HG02610 (cell line): Measurements from ENCODE around the gene CHCHD3.

Experiments
- ATAC-seq: cut with Tn5 transposase; IDR thresholded peaks from one replicate; pipeline ENCODE4 v1.9.1; 2021; ENCODE audit warnings: mild to moderate bottlenecking, moderate library complexity; ENCODE audit not compliant: unreplicated experiment

CHCHD3 gene

DNA sequence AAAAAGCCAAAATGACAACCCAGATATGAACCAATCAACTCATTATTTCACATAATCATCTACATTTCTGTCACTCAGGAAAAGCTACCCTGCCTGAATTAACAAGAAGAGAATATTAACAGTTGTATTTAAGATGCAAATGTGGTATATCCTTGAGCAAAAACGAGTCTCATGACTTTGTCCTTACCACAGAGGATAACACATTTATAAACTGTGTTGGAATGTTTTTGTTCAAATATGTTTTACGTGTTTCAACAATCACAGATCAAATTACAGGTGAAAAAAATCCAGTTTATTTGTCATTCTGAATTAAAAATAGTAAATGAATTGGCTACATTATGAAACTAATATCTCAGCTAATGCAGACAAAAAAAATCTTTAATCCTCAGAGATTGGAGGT is 34.6 kb downstream of the CHCHD3 start:
- ATAC-seq: no peak

DNA sequence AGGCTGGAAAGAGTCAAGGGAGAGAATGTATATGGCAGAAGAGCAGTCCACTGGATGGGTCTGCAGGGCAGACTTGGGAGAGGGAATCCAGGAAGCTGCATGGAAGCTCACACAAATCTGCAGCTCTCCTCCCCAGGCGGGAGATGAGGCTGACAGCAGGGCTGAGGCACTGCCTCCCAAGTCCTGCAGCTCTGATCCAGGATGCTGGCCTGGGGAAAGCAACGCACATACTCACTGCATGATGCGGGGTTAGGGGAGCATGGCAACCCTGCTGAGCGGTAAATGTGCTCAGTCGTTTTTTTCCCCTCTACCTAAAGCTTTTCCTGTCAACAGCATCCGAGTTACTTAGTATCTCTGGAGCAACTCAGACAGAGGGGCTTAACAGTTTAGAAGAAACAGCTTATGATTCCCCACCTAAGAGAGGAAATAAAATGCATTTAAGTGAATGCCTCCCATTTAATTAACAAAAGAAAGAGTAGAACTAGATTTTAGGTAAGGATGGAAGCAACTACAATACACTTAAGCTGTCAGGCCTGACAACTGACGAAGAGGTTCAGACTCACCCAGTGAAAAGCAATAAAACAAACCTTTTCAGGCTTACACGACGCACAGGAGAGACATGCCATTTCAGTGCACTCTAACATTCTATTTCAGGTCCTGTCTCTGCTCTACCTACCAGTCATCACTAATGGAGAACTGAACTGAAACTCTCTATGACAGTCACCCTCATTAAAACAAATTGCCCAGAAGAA is 37.0 kb downstream of the CHCHD3 start:
- ATAC-seq: no peak

DNA sequence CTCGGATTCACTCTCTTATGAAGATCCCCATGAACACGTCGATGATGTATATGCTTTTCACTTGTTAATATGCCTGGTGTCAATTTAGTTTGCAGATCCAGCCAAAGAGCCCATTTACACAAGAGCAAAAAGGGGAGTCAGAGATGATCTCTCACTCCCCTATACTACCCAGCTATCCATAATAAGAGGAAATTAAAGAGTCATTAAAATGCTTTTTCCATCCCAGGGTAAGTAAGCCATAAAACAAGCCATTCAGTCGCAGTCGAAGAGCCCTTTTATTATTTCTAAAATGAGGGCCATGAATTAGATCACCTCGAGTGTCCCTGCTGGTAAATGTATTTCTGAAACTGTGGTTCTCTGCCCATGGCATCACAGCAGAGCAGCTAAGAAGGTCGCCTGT is 41.2 kb downstream of the CHCHD3 start:
- no peak for ATAC-seq

DNA sequence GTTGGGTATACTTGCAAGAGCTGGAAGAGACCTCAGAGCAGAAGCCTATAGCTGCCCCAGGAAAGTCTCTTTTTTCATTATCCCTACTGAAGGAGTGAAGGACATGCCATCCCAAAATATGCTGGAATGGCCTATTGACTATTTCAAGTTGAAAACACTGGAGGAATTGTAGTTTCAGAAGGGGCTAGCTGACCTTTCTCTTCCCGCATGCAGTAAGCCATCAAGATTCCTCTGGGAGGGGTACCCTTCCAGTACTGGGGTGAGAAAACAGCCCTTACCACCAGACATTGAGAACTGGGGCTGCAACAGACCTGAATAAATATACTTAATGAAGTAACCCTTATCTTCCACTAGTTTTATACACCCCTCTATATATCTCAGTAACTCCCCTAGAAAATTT is 41.7 kb downstream of the CHCHD3 start:
- no peak for ATAC-seq

DNA sequence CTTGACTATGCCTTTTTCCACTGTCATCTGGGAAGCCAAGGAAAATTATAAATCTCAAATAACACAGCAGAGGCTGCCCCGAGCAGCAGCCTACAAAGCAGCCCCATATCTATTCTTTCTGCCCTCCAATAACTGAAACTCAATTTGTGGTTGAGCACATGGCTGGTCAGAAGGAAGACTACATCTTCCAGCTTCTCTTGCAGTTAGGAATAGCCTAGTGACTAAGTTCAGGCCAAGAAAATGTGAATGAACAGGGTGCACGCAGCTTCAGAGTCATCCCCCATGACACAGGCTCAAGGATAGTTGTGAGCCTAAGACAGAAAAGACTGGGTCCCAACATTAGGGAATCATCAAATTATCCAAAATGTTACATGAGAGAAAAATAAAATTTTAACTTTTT is 42.3 kb downstream of the CHCHD3 start:
- no peak for ATAC-seq

DNA sequence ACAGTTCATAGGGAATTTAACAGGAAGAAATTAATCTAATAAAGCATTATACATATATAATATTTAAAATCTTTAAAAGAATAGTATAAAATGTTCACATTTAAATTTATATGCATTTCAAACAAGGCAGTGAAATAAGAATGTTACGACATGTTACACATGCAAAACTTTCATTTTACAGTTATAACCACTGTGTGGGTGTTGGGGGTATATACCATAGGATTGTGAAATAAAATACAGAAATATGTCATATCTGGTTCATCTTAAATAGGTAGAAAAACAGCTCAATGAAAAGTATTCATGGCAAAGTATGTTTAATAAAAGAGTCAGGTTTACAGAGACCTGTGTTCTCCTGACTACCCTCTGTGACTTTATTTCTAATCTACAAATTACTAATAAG is 45.6 kb downstream of the CHCHD3 start:
- ATAC-seq: no peak

DNA sequence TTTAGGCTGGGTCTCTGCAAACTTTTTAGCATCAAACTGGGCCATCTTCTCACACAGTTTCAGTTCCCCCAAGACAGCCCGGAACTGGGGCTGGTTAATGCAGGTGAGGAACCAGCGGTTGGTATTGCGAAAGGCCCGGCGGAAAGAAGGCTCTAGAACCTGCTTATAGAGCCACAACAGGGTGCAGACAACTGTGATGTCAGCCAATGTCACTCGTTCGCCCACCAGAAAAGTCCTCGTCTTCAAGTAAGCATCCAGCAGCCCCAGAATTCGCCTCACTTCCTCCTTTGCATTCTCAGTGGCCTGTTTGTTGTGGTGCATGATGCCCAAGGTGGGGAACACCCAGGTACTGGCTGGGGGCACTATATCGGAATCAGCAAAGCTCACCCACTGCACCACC is 46.6 kb downstream of the CHCHD3 start:
- ATAC-seq: peak; percentile 91

DNA sequence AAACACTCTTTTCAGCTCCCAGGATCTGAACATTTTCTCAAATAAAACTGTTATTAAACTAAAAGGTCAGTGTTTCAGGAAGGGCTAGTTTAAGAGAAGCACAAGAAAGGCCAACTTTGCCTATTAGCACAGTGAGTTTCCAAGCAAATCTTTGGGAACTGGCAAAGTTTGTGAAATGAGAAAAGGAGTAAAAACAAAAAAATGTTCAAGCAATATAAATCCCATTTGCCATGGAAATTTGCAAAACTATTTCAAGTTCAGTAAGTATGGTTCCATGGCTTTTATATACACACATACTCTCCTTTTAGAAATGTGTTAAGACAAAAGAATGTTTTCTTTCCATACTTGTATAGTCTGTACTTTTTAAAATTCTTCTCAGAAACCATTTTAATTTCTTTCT is 51.5 kb downstream of the CHCHD3 start:
- ATAC-seq: no peak

DNA sequence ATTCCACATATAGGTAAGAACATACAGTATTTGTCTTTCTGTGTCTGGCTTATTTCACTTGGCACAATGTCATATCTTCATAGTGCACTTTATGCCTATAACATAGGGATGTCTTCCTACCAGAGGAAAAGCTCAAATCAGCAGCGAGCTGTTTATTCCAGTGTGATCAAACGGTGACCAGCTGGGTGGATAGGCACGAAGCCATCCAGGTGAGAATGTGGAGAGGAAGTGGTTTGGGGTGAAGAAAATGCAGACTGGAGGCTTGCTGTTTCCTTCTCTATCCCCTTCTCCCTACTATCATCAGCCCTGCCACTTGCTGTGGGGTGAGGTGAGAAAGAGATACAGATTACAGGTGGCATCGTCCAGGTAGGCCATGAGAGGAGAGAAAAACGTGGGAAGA is 52.4 kb downstream of the CHCHD3 start:
- no peak for ATAC-seq

DNA sequence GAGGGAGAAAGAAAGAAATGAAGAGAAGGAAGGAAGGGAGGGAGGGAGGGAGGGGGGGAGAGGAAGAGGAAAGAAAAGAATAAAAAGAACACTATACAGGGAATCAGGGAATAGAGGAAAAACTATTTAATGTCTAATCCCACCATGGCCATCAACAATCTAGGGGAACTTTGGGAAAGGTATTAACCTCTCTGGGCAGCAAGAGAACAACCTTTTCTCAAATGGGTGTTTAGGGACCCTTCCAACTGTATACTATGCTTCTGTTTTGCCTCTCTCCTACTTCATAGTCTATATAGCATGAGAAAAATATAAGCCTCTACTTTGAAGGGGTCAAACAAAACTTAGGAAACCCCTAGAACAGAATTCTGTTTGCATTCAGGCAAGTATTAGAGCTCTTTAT is 54.5 kb downstream of the CHCHD3 start:
- ATAC-seq: no peak

DNA sequence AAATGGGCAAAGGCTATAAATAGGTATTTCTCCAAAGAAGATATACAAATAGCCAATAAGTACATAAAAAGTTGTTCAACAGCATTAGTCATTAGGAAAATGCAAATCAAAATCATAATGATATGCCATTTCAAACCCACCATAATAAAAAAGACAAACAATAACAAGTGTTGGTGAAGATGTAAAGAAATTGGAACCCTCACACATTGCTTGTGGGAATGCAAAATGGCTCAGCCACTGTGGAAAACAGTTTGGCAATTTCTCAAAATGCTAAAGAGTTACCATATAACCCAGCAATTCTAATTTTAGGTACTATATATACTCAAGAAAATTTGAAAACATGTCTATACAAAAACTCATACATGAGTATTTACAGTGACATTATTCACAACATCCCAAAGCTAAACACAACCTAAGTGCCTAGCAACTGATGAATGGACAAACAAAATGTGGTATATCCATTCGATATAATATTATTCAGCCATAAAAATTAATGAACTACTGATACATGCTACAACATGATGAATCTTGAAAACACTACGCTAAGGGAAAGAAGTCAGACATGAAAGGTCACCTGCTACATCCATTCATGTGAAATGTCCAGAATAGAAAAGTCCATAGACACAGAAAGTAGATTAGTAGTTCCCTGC is 55.6 kb downstream of the CHCHD3 start:
- ATAC-seq: no peak

DNA sequence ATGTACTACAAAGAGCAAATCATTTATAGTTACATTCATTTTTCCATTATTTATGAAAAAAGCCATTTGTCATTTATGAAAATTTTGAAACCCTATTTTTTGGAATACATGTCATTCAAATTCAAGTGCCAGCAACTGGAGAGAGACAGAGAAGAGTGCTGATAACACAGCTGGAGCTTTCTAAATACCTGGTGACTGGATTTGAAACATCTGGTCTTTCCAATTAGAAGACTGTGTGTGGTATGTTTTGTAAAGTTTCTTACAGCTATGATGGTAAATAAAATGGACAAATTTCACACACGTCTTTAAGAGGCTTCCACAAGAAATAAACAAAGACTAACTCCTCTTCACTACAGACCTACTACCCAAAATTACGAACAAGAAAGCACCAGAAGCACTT is 56.8 kb downstream of the CHCHD3 start:
- no peak for ATAC-seq

DNA sequence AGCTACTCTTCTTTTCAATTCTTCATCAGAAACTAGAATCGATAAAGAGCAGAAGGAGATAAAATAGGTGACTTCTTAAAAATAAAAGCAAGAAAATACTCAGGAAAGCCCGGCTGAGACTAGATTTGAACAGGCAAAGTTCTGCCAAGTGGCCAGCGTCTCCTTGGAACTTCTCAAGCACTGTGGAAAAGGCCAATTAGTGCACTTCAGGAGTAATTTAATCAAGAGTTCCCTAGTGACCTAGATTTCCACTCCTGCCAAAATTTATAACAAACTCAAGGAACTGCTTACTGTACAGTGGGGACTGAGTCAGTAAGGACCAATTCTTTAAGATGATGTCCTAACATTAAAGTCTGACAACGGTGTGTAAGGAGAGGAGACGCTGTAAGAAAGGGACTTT is 57.3 kb downstream of the CHCHD3 start:
- no peak for ATAC-seq

DNA sequence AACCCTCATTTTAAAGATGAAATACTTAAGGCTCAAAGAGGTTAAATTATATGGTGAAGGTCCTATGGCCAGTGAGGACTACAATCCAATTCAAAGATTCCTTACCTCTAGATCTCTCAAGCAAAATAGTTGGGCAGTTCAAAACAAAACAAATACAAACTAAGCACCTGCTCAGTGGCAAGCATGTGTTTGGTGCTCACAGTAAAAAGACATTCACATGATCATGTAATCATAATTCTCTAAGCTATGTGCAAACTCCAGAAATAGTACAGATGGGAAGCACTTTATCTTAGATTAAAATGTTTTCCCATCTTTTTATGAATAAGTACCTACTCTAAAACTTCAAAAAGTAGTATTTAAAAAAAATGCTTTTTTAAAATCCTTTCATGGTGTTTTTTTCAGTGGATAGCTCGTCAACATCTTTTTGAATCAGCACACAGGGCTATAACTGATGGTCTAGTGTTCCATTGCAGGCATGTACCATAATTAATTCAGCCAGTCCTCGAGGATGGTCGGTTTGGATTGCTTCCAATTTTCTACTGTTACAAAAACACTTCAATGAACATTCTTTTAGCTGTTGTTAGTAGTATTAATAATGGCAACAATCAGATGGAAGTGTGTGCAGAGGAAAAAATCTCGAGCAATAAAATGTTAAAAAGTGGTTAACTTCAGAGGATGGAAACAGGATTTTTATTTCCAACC is 58.4 kb downstream of the CHCHD3 start:
- ATAC-seq: no peak

DNA sequence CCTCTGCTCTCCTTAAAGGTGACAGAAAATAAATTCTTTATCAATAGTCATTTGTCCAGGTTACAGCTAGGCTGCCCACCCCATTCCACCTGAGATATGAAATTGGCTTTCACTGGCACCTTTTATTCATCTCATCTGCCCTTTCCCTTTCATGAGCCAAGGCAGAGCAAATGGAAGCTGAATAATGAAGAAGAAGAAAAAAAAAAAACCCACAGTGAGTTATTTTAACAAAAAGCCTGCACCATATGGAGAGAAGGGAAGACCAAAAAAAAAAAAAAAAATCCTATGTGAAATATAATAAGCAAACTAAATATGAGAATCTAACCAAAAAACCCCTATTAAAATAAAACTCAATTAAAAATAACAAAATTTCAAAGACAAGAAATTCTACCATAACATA is 59.2 kb downstream of the CHCHD3 start:
- no peak for ATAC-seq

DNA sequence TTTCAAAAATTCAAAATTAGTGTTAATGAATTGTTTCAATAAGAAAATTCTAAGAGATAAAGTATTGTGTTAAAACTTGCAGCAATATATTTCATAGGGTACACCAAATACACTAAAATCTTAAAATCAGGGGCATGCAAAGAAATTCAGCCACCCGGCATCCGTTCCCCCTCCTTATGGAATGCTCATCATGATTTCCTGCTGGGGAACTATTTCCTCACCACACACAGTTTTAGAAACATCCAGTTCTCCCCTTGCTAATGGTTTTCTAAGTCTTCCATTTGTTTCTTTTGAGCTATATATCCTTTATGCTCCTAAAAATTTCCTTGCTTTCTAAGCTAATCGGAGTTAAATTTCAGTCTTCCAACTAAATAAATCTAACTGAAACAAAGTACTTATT is 60.7 kb downstream of the CHCHD3 start:
- no peak for ATAC-seq

DNA sequence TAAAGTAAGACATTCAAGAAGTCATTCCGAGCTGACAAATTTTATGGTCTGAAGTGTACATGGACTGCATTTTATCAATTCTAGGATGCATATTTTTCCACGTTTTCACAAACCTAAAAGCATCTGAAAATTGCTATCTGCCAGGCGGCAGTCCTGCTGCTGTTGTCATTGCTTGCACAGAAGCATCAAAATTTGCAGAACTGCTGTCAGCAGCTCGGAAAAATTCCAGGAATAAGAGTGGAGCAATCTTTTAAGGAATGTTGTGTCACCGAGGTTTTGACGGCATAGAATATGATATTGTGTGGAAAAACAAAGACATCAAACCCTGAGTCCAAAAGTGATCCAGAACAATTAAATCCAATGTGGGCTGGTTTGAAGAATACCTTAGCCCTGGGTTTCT is 61.4 kb downstream of the CHCHD3 start:
- ATAC-seq: no peak

DNA sequence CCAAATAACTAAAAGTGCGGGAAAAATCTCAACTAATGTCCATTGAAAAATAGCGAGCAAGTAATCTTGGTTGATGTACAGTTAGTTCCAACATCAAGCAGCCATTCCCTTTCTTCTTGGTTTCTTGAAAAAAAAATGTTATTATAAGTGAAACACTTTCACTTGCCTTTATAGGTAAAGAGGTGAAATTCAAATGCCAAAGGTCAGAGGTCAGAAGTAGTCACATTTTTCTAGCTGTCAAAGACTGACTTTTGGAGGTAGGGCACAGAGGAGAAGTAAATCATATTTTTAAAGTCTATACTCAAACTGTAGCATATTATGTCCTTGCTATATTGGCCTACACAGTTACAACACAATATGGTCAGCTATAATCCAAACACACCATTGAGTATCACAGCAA is 62.3 kb downstream of the CHCHD3 start:
- ATAC-seq: no peak

DNA sequence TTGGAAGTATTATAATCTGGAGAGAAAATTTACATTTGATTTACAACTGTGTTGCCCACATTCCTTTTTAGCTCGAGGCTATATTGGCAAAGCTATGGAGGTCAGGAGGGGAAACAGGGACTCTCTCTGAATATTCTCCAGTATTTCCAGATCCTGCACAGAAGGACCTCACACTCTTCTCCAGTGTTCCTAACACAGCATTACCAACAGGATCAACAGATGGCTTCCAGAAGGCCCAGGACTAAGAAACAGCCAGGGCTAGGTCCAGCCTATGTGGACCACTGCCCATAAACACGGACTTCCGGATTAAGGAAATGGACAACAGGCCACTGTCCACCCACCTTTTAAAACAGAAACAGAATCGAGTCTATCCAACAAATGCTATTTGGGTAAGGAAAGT is 65.3 kb downstream of the CHCHD3 start:
- ATAC-seq: no peak

DNA sequence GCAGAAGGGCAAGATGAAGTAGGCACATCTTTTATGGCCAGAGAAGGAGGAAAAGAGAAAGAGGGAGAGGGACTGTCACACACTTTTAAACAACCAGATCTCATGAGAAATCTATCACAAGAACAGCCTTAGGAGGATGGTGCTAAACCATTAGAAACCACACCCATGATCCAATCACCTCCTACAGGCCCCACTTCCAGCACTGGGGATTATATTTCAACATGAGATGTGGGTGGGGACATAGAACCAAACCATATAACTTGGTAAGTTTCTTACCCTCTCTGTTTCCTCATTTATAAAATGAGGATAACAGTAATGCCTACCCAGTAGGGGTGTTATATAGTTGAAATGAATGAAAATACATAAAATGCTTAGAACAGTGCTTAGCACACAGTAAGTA is 66.0 kb downstream of the CHCHD3 start:
- no peak for ATAC-seq

DNA sequence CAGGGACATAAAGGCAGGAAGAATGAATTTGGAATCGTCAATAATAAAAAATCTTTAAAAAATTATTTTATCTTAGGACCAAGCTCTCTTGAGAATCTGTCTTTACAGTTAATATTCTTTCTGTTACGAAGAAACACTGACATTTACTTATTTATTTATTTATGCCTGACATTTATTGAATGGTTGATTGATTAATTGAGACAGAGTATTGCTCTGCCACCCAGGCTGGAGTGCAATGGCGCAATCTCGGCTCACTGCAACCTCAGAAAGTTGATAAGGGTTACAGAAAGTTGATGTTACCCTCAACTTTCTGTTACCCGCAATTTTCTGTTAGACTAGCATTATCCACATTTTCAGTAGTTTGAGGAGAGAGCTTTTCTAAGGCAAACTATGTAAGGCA is 70.1 kb downstream of the CHCHD3 start:
- ATAC-seq: no peak
